Breast epithelium (tissue), 3 donors: Measurements from ENCODE around the gene CD80.

Source experiments
- CTCF ChIP-seq, 3 donors: fragments of 450-650 bp; IDR thresholded peaks; one replicate each; pipeline ENCODE4 v1.5.1; 2016 to 2017; ENCODE audit warnings: antibody characterized with exemption in 3 of 3, mild to moderate bottlenecking in 3 of 3, moderate library complexity in 3 of 3
- POLR2A ChIP-seq: fragments of 450-650 bp; IDR thresholded peaks from one replicate; pipeline ENCODE4 v1.6.1; 2016; ENCODE audit warnings: antibody characterized with exemption, mild to moderate bottlenecking, moderate library complexity

- no peak for TF ChIP-seq CTCF (IDR thresholded peaks at IDR 0.05)
- no peak for TF ChIP-seq POLR2A
Measured at GRCh38 chr3:119483101-119483500, 76.3 kb downstream of the CD80 start.
